Activated CD4-positive, alpha-beta T cell treated with anti-CD3 and anti-CD28 coated beads for 4 hours (primary cell): ENCODE data around the gene CTTNBP2NL.
"Not testable (repeated sequence)": the region's sequence is repeated elsewhere in the genome, so short reads cannot be mapped to it uniquely, and the experiment has no call there.

Experiments
- DNase-seq, 2 donors: peaks; one replicate each; pipeline ENCODE4 v3.0.0-alpha.2; 2020

Gene CTTNBP2NL

GRCh38 chr1:112431038-112431437, 35.0 kb downstream of the CTTNBP2NL start:
- no peak for DNase-seq

- no peak for DNase-seq
Observed at GRCh38 chr1:112435448-112435847, 39.4 kb downstream of the CTTNBP2NL start.

GRCh38 chr1:112436384-112437156, 40.6 kb downstream of the CTTNBP2NL start:
- no peak for DNase-seq

GRCh38 chr1:112438156-112438555, 42.1 kb downstream of the CTTNBP2NL start:
- not testable (repeated sequence) for DNase-seq

GRCh38 chr1:112439592-112439991, 43.6 kb downstream of the CTTNBP2NL start:
- DNase-seq: no peak

GRCh38 chr1:112440574-112440973, 44.6 kb downstream of the CTTNBP2NL start:
- no peak for DNase-seq

- DNase-seq: no peak
Observed at GRCh38 chr1:112444269-112444668, 48.3 kb downstream of the CTTNBP2NL start.

GRCh38 chr1:112445596-112445995, 49.6 kb downstream of the CTTNBP2NL start:
- no peak for DNase-seq

- DNase-seq: no peak
Observed at GRCh38 chr1:112446411-112446810, 50.4 kb downstream of the CTTNBP2NL start.

- no peak for DNase-seq
Observed at GRCh38 chr1:112448904-112449629, 53.1 kb downstream of the CTTNBP2NL start.

- DNase-seq: no peak
Observed at GRCh38 chr1:112449630-112449983, 53.6 kb downstream of the CTTNBP2NL start.

GRCh38 chr1:112450773-112451172, 54.8 kb downstream of the CTTNBP2NL start:
- DNase-seq: no peak

- not testable (repeated sequence) for DNase-seq
Observed at GRCh38 chr1:112451301-112451700, 55.3 kb downstream of the CTTNBP2NL start.

GRCh38 chr1:112453876-112454275, 57.9 kb downstream of the CTTNBP2NL start:
- DNase-seq: no peak

GRCh38 chr1:112454316-112454715, 58.3 kb downstream of the CTTNBP2NL start:
- no peak for DNase-seq

- no peak for DNase-seq
Observed at GRCh38 chr1:112457241-112457640, 61.2 kb downstream of the CTTNBP2NL start.

GRCh38 chr1:112457955-112458354, 61.9 kb downstream of the CTTNBP2NL start:
- DNase-seq: no peak

GRCh38 chr1:112458756-112459155, 62.7 kb downstream of the CTTNBP2NL start:
- no peak for DNase-seq

GRCh38 chr1:112460615-112461014, 64.6 kb downstream of the CTTNBP2NL start:
- DNase-seq: no peak

GRCh38 chr1:112461200-112461871, 65.3 kb downstream of the CTTNBP2NL start:
- DNase-seq: no peak

- no peak for DNase-seq
Observed at GRCh38 chr1:112462953-112463279, 66.9 kb downstream of the CTTNBP2NL start.

GRCh38 chr1:112464501-112464900, 68.5 kb downstream of the CTTNBP2NL start:
- no peak for DNase-seq

- DNase-seq: no peak
Observed at GRCh38 chr1:112465122-112465521, 69.1 kb downstream of the CTTNBP2NL start.

GRCh38 chr1:112466078-112466660, 70.2 kb downstream of the CTTNBP2NL start:
- peak; percentile 82 to 87 for DNase-seq
